Activated gamma-delta T cell (primary cell): ENCODE data around the gene ADARB1.

Source experiments
- DNase-seq: peaks from one replicate; lab custom pipeline; 2025; lab: John Stamatoyannopoulos, UW

ADARB1 gene

GRCh38 chr21:45253633-45254459 is 179.5 kb downstream of the ADARB1 start:
- no peak for DNase-seq

- DNase-seq, result no peak
Observed at GRCh38 chr21:45254460-45254930, 180.1 kb downstream of the ADARB1 start.

GRCh38 chr21:45255381-45256020 is 181.1 kb downstream of the ADARB1 start:
- DNase-seq, result no peak

- DNase-seq, result no peak
Observed at GRCh38 chr21:45256021-45256911, 181.9 kb downstream of the ADARB1 start.

- DNase-seq, result no peak
Observed at GRCh38 chr21:45256912-45257672, 182.7 kb downstream of the ADARB1 start.

- no peak for DNase-seq
Observed at GRCh38 chr21:45257673-45258341, 183.4 kb downstream of the ADARB1 start.

- DNase-seq, result no peak
Observed at GRCh38 chr21:45258466-45258865, 184.1 kb downstream of the ADARB1 start.

- no peak for DNase-seq
Observed at GRCh38 chr21:45259206-45259840, 184.9 kb downstream of the ADARB1 start.

- DNase-seq, result no peak
Observed at GRCh38 chr21:45260191-45260825, 185.9 kb downstream of the ADARB1 start.

GRCh38 chr21:45261093-45261492 is 186.7 kb downstream of the ADARB1 start:
- DNase-seq, result no peak

- no peak for DNase-seq
Observed at GRCh38 chr21:45262041-45262581, 187.7 kb downstream of the ADARB1 start.

- DNase-seq, result no peak
Observed at GRCh38 chr21:45262616-45263015, 188.2 kb downstream of the ADARB1 start.

GRCh38 chr21:45263534-45263933 is 189.2 kb downstream of the ADARB1 start:
- no peak for DNase-seq

GRCh38 chr21:45264146-45264911 is 189.9 kb downstream of the ADARB1 start:
- no peak for DNase-seq

GRCh38 chr21:45264912-45265515 is 190.6 kb downstream of the ADARB1 start:
- DNase-seq, result no peak

GRCh38 chr21:45265721-45266517 is 191.5 kb downstream of the ADARB1 start:
- no peak for DNase-seq

GRCh38 chr21:45266518-45267389 is 192.4 kb downstream of the ADARB1 start:
- no peak for DNase-seq
